Measurements from ENCODE around the gene FGD4.

FGD4 gene

GRCh38 chr12:32457251-32458025 lies 58.1 kb downstream of the FGD4 start:
- DNase-seq (ENCODE audit: low read depth): no peak

GRCh38 chr12:32460638-32461037 lies 61.3 kb downstream of the FGD4 start:
- no peak for TF ChIP-seq CTCF (IDR thresholded peaks at IDR 0.05; ENCODE audit: control insufficient read depth, insufficient read depth, low read depth, low read length, missing control alignments)
- DNase-seq (ENCODE audit: low read depth): no peak
- no peak overlapping the region for H3K4me3 ChIP-seq (ENCODE audit: control insufficient read depth, low read depth, low read length)

More at GRCh38 chr12:32457251-32458025, 58.1 kb downstream of the FGD4 start:
- no peak for TF ChIP-seq CTCF (IDR thresholded peaks at IDR 0.05; ENCODE audit: control insufficient read depth, insufficient read depth, low read depth, low read length, missing control alignments)
- H3K4me3 ChIP-seq (ENCODE audit: control insufficient read depth, low read depth, low read length): no peak overlapping the region

GRCh38 chr12:32462908-32463307 lies 63.5 kb downstream of the FGD4 start:
- H3K4me3 ChIP-seq (ENCODE audit: control insufficient read depth, low read depth, low read length): no peak overlapping the region
- DNase-seq (ENCODE audit: low read depth): no peak
- TF ChIP-seq CTCF (IDR thresholded peaks at IDR 0.05; ENCODE audit: control insufficient read depth, insufficient read depth, low read depth, low read length, missing control alignments): no peak

- no peak overlapping the region for H3K4me3 ChIP-seq (ENCODE audit: control insufficient read depth, low read depth, low read length)
- TF ChIP-seq CTCF (IDR thresholded peaks at IDR 0.05; ENCODE audit: control insufficient read depth, insufficient read depth, low read depth, low read length, missing control alignments): no peak
- no peak for DNase-seq (ENCODE audit: low read depth)
These were observed 66.8 kb downstream of the FGD4 start for GRCh38 chr12:32466187-32466586.

GRCh38 chr12:32466986-32467711 lies 67.8 kb downstream of the FGD4 start:
- no peak for TF ChIP-seq CTCF (IDR thresholded peaks at IDR 0.05; ENCODE audit: control insufficient read depth, insufficient read depth, low read depth, low read length, missing control alignments)
- DNase-seq (ENCODE audit: low read depth): no peak
- no peak overlapping the region for H3K4me3 ChIP-seq (ENCODE audit: control insufficient read depth, low read depth, low read length)

- no peak overlapping the region for H3K4me3 ChIP-seq (ENCODE audit: control insufficient read depth, low read depth, low read length)
- TF ChIP-seq CTCF (IDR thresholded peaks at IDR 0.05; ENCODE audit: control insufficient read depth, insufficient read depth, low read depth, low read length, missing control alignments): no peak
- no peak for DNase-seq (ENCODE audit: low read depth)
These were observed 68.9 kb downstream of the FGD4 start for GRCh38 chr12:32467959-32468863.

Measured in AG09309 (cell line).